PC-9 (cell line): ENCODE results near the gene EI24. TPM values are rescaled to one million over a fixed set of nuclear protein-coding genes. Genes with fewer than 3 reads are reported as not detected.

Experiments used
- total RNA-seq: library from RNA; stranded (reverse); gene quantifications from 2 replicates; pipeline ENCODE4 v1.2.3, GENCODE V29; 2021

Gene EI24
- total RNA-seq, 1 experiment from 2014 or later: 88.2 TPM

Other genes with a start within 250 kb of the EI24 start
- gene FEZ1, start 73.2 kb upstream of the EI24 start, total RNA-seq: 0.57 and 1.3 TPM in 2 replicates
- 86.1 and 113 TPM in 2 replicates for gene STT3A, start 23.4 kb downstream of the EI24 start, total RNA-seq
- 36.5 and 39.8 TPM in 2 replicates for gene CHEK1, start 55.7 kb downstream of the EI24 start, total RNA-seq
- gene ACRV1, start 111.4 kb downstream of the EI24 start, total RNA-seq: not detected in 2 replicates
- gene PATE1, start 176.8 kb downstream of the EI24 start, total RNA-seq: not detected in 2 replicates
- gene PATE2, start 209.4 kb downstream of the EI24 start, total RNA-seq: 1.3 TPM in 2 replicates
- gene PATE3, start 218.7 kb downstream of the EI24 start, total RNA-seq: not detected in 2 replicates